Stimulated activated CD8-positive, alpha-beta memory T cell treated with anti-CD3 and anti-CD28 coated beads, Interleukin-12 subunit alpha, Interleukin-12 subunit beta, amount 100 ng/mL, for 24 hours (primary cell): ENCODE measurements around the gene PRM3.

ENCODE experiments used
- DNase-seq: peaks from one replicate; pipeline ENCODE4 v3.0.0-alpha.2; 2020; ENCODE audit errors: extremely low read depth

PRM3 gene

DNA sequence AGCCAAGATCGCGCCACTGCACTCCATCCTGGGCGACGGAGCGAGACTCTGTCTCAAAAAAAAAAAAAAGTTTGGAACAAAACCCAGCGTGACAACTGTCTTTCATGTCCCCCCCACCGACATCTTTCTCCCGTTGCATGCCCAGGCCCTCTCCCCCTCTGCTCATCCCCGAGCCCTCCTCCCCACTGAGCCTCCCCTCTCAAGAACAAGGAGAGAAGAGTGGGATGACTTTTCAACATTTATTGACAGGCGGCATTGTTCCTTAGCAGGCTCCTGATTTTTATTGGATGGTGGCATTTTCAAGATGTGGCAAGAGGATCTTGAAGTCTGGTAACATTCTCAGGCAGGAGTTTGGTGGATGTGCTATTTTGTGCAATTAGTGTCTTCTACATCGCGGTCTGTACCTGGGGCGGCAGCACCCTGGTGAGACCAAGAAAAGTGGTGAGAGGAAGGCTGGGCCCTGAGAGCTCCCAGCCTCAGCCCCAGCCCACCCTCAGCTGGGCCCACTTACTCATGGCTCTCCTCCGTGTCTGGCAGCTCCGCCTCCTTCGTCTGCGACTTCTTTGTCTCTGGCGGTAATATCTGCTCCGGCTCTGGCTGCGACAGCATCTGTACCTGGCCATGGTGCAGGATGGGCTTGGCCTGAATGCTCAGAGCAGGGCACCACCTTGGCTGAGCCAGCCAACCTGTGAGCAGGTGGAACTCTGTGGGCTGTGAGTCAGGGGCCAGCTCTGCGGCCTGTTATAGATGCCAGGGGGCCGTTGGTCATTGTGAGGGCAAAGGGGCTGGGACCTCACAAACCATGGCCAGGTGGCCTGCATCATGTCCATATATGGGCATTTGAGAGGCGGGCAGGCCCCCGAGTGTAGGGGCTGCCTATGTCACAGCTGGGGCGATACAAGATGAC lies 7.4 kb upstream of the PRM3 start, which contains the start of gene PRM1:
PRM1 (minus strand) TSS at position 715 of the 907 bp plus-strand sequence; CDS start at position 623, 92 bp downstream.
- DNase-seq, result no peak

GRCh38 chr16:11278681-11279628 lies 5.5 kb upstream of the PRM3 start:
- DNase-seq, result no peak

- DNase-seq, result no peak
Observed at GRCh38 chr16:11277607-11278337, 4.3 kb upstream of the PRM3 start.

DNA sequence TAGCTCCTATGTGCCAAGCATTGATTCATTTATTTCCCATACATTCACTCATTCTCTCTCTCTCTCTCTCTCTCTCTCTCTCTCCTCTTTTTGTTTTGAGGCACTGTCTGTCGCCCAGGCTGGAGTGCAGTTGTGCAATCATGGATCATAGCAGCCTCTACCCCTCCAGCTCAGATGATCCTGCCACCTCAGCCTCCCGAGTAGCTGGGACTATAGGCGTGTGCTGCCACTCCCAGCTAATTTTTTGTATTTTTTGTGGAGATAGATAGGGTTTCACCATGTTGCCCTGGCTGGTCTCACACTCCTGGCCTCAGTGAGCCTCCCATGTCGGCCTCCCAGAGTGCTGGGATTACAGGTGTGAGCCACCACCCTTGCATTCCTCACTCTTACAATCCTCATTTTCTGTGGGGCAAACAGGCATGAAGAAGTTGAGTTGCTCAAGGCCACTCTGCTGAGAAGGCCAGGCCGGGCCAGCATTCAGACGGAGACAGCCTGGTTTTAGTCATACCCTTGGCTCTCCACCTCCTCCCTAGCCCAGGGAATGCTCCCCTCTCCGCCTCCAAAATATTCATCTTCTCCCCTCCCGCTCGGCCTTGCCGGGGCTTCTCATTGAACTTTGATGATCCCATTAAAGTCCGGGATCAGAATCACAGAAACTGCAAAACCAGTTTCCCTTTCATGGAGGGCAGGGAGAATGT lies 3.6 kb upstream of the PRM3 start:
- DNase-seq, result no peak

GRCh38 chr16:11276143-11276895 lies 2.9 kb upstream of the PRM3 start, which contains the start of gene PRM2:
PRM2 (minus strand) TSS chr16:11276480; CDS start chr16:11276370, 110 bp downstream.
- no peak for DNase-seq

DNA sequence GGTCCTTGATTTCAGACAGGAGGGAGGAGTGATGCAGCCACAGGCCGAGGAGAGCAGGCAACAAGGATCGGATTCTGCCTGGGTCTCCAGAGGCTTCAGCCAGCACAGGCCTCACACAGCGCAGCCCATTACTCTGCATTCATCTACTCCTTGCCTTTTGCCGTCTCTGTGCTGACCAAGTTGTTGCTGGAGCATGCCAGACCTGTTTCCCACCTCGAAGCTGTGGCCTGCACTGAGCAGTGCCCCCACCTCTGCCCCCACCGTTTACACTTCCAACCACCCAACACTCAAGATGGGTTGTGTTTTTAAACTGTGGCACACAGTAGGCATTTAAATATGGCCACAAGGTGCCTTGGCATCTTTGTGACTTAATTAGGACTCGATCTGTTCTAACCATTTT lies 1.5 kb upstream of the PRM3 start:
- no peak for DNase-seq

DNA sequence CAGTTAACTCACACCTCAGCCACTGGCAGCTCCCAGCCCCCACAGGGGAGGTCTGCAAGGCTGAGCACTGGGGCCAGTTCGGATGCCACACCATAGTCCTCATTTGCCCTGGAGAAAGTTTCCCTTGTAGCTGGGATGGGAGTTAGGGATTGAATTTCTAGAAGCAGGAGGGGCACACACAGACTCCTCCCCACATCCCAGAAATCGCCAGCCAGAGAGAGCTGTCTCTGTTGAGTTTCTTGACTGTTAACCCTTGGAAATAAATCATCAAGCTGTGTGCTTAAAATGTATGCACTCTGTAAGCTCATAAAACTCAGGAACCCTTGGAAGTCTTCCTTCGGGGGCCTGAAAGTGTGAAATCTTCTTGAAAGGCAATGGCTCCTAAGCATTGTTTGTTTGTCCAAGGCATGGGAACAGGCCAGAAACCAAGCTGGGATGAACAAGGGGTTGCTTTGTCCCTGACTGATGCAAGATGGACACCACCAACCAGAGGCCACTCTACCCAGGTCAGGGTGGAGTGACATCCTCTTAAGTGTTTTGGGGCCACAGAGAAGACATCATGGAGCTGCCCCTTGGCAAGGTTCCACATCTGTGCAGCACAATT lies 394 bp upstream of the PRM3 start:
- no peak for DNase-seq

DNA sequence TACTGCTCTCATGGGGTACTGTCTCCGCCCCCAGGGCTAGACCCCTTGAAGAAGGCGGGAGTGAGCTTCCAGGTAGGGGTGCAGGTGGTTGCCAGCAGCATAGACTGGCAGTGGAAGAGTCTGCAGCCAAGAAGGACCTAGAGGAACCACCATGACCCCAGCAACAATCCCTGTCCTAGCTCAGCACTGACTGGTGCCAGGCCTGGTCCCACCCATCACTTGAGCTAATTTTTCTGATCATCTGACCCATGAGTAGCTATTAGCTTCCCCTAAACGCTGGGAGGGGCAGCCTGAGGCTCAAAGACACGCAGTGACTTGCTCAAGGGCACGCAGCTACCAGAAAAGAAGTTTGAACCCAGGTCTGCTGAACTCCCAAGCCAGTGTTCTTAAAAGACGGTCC lies 945 bp downstream of the PRM3 start:
- DNase-seq, result no peak

DNA sequence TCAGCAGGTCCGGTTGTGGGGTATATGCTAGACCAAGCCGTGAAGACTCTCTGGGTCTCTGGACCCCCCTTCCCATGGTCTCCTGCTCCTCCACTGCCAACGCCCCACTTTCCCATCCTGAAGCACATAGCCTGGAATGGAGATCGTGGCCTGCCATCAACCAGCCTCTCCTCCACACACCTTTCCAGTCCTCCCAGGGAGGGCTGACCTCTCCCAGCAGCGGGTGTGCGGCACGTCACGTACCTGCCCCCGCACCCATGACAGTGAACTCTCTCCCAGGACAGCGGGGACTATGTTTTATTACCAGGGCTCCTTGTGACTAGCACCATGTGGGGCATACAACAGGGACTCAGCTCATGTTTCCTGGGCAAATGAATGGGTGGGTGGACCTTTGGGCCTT lies 1.8 kb downstream of the PRM3 start:
- no peak for DNase-seq

DNA sequence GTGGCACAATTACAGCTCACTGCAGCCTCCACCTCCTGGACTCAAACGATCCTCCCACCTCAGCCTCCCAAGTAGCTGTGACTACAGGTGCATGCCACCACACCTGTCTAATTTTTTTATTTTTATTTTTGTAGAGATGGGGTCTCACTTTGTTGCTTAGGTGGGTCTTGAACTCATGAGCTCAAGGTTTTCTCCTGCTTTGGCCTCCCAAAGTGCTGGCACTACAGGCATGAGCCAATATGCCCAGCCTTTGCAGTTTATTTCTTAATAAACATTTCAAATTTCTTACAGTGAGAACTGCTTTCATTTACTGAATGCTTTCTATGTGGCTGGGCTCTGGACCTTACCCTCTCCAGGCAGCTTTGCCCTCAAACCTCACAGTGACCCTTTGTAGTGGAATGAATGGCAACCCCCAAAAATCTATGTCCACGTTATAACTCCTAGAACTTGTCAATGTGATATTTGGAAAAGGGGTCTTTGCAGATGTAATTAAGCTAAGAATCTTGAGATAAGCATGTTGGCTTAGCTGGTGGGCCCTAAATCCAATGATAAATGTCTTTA lies 2.7 kb downstream of the PRM3 start:
- no peak for DNase-seq

DNA sequence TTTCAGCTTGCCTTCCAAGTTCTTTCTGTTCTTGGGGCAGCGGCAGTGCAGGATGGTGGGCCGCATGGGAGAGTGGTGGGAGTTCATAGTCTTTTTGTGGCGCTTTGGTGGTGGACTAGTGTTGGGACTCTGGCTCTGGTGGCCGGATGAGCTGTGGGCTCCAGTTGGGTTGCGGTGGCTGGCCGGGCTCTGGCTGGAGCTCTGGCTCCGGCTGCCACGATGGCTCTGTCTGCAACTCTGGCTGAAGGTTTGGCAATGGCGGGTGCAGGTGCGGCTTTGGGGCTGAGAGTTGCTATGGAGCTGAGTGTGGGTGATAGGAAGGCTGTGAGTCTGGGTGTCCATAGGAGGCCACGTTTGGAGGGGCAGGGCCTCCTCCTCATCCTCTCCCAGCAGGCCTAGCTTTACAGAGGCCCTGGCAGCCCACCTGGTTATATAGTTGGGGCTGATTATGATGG lies 4.5 kb downstream of the PRM3 start, which contains the start of gene TNP2:
TNP2 (minus strand) TSS at position 405 of the 455 bp plus-strand sequence; CDS start at position 342, 63 bp downstream.
- no peak for DNase-seq

- DNase-seq, result no peak
Observed at GRCh38 chr16:11265124-11265523, 8.3 kb downstream of the PRM3 start.

GRCh38 chr16:11264155-11264832 lies 9.1 kb downstream of the PRM3 start:
- no peak for DNase-seq

DNA sequence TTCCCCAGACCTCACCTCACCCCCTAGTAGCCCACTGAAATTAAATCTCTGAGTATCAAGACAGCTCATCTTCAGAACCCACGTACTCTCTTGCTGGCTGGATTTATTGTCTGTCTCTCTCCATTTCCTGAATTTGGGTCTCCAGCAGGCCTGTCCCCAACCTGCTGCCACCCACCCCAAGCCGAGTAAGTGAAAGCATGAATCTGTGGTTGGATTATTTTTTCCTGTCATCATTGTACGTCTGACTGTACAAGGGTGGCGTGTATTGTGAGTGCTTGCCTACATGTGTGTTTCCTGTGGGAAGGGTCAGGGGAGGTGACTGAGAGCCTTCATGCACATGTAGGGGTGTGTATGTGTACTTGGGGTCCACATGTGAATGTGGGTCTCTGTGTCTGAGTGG lies 9.7 kb downstream of the PRM3 start:
- DNase-seq, result no peak

DNA sequence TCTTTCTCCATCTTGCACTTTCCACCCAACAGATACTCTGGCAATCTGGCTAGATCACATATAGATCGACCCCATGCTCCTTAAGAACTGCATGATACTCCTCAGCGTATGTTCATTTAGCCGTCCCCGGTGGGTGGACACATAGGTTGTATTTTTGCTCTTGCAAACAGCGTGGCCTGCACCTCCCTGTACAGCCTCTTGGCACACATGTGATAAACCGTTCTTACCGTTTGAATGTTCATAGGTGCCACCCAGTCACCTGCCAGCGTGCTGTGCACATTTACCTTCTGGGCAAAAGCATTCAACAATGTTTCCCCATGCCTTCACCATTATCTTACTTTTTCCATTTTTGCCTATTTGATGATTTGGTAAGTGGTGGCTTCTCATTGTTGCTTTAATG lies 10.5 kb downstream of the PRM3 start:
- DNase-seq, result no peak

GRCh38 chr16:11260596-11260966 lies 12.8 kb downstream of the PRM3 start:
- no peak for DNase-seq

- no peak for DNase-seq
Observed at GRCh38 chr16:11259655-11260595, 13.5 kb downstream of the PRM3 start.
